ENCODE data around the gene GCG. TPM values are rescaled to one million over a fixed set of nuclear protein-coding genes. Genes with fewer than 3 reads are reported as not detected.

The GCG gene
- total RNA-seq, 4 donors from 2014 or later: not detected

GRCh38 chr2:162143969-162144368, 8.1 kb downstream of the GCG start:
- Histone ChIP-seq H3K27ac (no peak overlapping the region), H3K36me3 (no peaks in the 10 kb centered on the region), H3K4me1 (no peaks in the 10 kb centered on the region), H3K27me3 (peaks cover 0 to 7% (median 0%) of the 10 kb centered on the region in 4 donors), H3K4me3 (no peak overlapping the region), H3K9me3 (no peaks in the 10 kb centered on the region)
- WGBS, 2 donors: 76 to 77% methylated on average over 4 of the region's 4 CpGs
- TF ChIP-seq, protein P1, sequence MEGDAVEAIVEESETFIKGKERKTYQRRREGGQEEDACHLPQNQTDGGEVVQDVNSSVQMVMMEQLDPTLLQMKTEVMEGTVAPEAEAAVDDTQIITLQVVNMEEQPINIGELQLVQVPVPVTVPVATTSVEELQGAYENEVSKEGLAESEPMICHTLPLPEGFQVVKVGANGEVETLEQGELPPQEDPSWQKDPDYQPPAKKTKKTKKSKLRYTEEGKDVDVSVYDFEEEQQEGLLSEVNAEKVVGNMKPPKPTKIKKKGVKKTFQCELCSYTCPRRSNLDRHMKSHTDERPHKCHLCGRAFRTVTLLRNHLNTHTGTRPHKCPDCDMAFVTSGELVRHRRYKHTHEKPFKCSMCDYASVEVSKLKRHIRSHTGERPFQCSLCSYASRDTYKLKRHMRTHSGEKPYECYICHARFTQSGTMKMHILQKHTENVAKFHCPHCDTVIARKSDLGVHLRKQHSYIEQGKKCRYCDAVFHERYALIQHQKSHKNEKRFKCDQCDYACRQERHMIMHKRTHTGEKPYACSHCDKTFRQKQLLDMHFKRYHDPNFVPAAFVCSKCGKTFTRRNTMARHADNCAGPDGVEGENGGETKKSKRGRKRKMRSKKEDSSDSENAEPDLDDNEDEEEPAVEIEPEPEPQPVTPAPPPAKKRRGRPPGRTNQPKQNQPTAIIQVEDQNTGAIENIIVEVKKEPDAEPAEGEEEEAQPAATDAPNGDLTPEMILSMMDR (IDR thresholded peaks at IDR 0.05): no peak
- no peak for TF ChIP-seq POLR2A (IDR thresholded peaks at IDR 0.05)
- intact Hi-C loops (cut with DNase I): no loop called here
- no peak for DNase-seq

DNA sequence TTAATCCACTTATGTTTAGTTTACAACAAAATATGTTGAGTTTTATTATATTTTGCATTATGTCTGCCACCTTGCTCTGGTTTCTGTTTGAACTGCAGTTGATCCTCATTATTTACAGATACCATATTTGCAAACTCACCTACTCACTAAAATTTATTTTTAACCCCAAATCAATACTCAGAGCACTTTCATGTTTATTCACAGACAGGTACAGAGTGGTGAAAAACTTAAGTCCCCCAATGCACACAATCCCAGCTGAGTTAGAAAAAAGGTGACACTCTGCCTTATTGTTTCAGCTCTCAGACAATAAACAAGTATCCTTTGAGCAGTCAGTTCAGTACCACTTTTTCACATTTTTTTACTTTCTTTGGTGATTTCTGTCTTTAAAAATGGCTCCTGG, 13.7 kb downstream of the GCG start:
- DNase-seq: no peak
- no peaks in the 10 kb centered on the region for H3K9me3 ChIP-seq
- H3K4me1 ChIP-seq: no peaks in the 10 kb centered on the region
- no peak overlapping the region for H3K4me3 ChIP-seq
- no peak overlapping the region for H3K27ac ChIP-seq
- no peaks in the 10 kb centered on the region for H3K36me3 ChIP-seq
- intact Hi-C loops (cut with DNase I): no loop called here
- peaks cover 0 to 5% (median 0%) of the 10 kb centered on the region in 4 donors for H3K27me3 ChIP-seq
- no peak for TF ChIP-seq POLR2A (IDR thresholded peaks at IDR 0.05)
- TF ChIP-seq, protein P1 (IDR thresholded peaks at IDR 0.05): no peak

DNA sequence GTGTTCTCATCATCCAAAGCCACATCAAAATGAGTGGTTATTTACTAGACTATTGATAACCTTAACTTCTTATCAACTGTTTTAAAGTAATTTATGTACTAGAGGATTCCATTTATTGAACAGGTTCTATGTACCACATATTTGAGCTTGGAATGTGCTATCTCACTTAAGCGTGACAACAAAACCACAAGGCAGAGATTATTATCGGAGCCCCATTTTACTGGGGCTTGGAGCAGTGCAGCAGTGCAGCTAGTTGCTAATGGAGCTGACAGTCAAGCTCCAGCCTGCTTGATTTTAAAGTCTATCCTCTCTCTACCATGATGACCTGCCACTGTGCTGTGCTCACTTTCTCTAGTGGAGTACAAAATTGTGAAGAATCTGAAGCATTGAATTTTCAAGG, 24.6 kb downstream of the GCG start:
- TF ChIP-seq, protein P1 (IDR thresholded peaks at IDR 0.05): no peak
- TF ChIP-seq POLR2A (IDR thresholded peaks at IDR 0.05): no peak
- Histone ChIP-seq H3K27me3 (no peaks in the 10 kb centered on the region), H3K4me3 (no peak overlapping the region), H3K27ac (no peak overlapping the region), H3K9me3 (peaks cover 0 to 4% (median 0%) of the 10 kb centered on the region in 3 donors), H3K4me1 (no peaks in the 10 kb centered on the region), H3K36me3 (no peaks in the 10 kb centered on the region)
- intact Hi-C loops (cut with DNase I): loop anchor here (5.0 kb wide), 1 partner anchor 125 kb away; no protein-coding TSS in a partner anchor
- DNase-seq: no peak
- 76 to 78% methylated on average over 2 of the region's 2 CpGs for WGBS, 2 donors

DNA sequence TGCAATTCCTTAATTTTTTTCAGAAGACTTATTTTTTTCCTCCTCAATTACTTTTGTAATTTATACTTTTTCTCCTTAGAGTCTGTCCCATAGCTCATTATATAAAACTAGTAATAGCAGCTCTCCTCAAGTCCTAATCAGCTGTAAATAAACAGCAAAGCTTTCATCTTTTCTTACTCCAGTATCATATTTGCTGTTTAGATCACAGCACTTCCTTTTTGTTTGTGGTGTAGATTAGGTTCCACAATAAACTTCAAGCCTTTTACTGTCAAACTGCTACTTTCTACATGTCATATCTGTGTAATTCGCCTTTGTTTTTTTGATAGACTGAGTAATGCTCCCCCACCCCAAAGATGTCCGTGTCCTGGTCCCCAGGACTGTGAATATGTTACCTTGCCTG, 25.5 kb downstream of the GCG start:
- no peaks in the 10 kb centered on the region for H3K27me3 ChIP-seq
- WGBS, 2 donors: 69 to 70% methylated on average over 2 of the region's 2 CpGs
- H3K36me3 ChIP-seq: no peaks in the 10 kb centered on the region
- intact Hi-C loops (cut with DNase I): loop anchor here (5.0 kb wide), 1 partner anchor 124 kb away; no protein-coding TSS in a partner anchor
- H3K27ac ChIP-seq: no peak overlapping the region
- H3K4me3 ChIP-seq: no peak overlapping the region
- peaks cover 0 to 4% (median 0%) of the 10 kb centered on the region in 3 donors for H3K9me3 ChIP-seq
- no peak for DNase-seq
- TF ChIP-seq POLR2A (IDR thresholded peaks at IDR 0.05): no peak
- TF ChIP-seq, protein P1 (IDR thresholded peaks at IDR 0.05): no peak
- H3K4me1 ChIP-seq: no peaks in the 10 kb centered on the region

DNA sequence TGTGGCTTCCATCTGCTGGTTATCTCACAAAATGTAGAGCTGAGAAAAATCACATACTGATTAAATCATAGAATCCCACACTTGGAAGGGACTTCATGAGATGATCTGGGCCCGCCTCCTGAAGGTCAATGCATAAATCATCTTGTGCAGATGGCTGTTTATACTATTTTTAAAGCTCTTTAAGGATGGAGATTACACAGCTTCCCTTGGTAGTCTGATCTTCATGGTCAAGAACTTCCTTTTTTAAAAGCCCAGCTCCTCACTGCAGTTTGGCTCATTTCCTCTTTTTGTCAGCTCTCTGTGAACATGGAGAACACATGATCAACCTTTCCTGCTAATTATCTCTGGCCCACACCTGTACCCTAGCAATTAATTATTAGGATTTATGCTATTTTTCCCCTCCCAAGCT, 25.9 kb downstream of the GCG start:
- H3K4me3 ChIP-seq: no peak overlapping the region
- H3K27me3 ChIP-seq: no peaks in the 10 kb centered on the region
- no peak for DNase-seq
- H3K4me1 ChIP-seq: no peaks in the 10 kb centered on the region
- 25 to 45% methylated on average over 1 of the region's 1 CpG for WGBS, 2 donors
- peaks cover 0 to 4% (median 0%) of the 10 kb centered on the region in 3 donors for H3K9me3 ChIP-seq
- TF ChIP-seq, protein P1 (IDR thresholded peaks at IDR 0.05): no peak
- TF ChIP-seq POLR2A (IDR thresholded peaks at IDR 0.05): no peak
- H3K27ac ChIP-seq: no peak overlapping the region
- intact Hi-C loops (cut with DNase I): loop anchor here (5.0 kb wide), 1 partner anchor 124 kb away; no protein-coding TSS in a partner anchor
- no peaks in the 10 kb centered on the region for H3K36me3 ChIP-seq
